B cell (primary cell): ENCODE measurements around the gene SLC22A12. TPM values are rescaled to one million over a fixed set of nuclear protein-coding genes. Genes with fewer than 3 reads are reported as not detected.

Experiments
- ATAC-seq: fragments of 200-7000 bp; cut with Tn5 transposase; one replicate; pipeline ENCODE4 v1.10.0; 2021; ENCODE audit warnings: low read depth, mild to moderate bottlenecking, moderate number of reproducible peaks, moderate library complexity
- CTCF ChIA-PET: fragments of 350-600 bp; sonication (Branson Sonifier 250); formaldehyde crosslinking; loops from one replicate; lab custom pipeline; 2021; ENCODE audit warnings: antibody characterized with exemption, inconsistent platforms; lab: Charles Lee
- POLR2A ChIA-PET: fragments of 350-600 bp; sonication (Branson Sonifier 250); formaldehyde crosslinking; loops from one replicate; lab custom pipeline; 2021; ENCODE audit warnings: antibody characterized with exemption; lab: Charles Lee
- DNase-seq: peaks from one replicate; pipeline ENCODE4 v3.0.0; 2013
- H2AFZ ChIP-seq: 2 replicates; pipeline ENCODE4 v1.6.1; 2012; ENCODE audit warnings: mild to moderate bottlenecking, low read depth, low read length; ENCODE audit not compliant: insufficient read depth, poor library complexity, severe bottlenecking
- H3K27ac ChIP-seq, 2 donors: 1 replicate in 1 of 2; 2 replicates in 1 of 2; pipeline ENCODE4 v1.5.1; 2012 to 2013; ENCODE audit warnings: low read length in 2 of 2, mild to moderate bottlenecking in 2 of 2, moderate library complexity in 1 of 2
- H3K27me3 ChIP-seq, 4 experiments: fragments of 200-600 bp in 1 of 4; sonication (generic) in 1 of 4; replicated peaks in 1 of 4; 1 replicate in 2 of 4; 2 replicates in 2 of 4; pipeline versions ENCODE4 v1.6.1 to v1.7.0; 2013 to 2016; ENCODE audit warnings: low read length in 3 of 4, mild to moderate bottlenecking in 2 of 4, mixed read lengths in 1 of 4, moderate library complexity in 1 of 4; ENCODE audit not compliant: insufficient read depth in 4 of 4, control insufficient read depth in 3 of 4; ENCODE audit errors: control extremely low read depth in 1 of 4
- H3K36me3 ChIP-seq, 2 experiments: replicated peaks in 1 of 2; 1 replicate in 1 of 2; 2 replicates in 1 of 2; pipeline versions ENCODE4 v1.6.1 to v1.7.1; 2013; ENCODE audit warnings: low read length in 1 of 2; ENCODE audit not compliant: insufficient read depth in 2 of 2, control insufficient read depth in 1 of 2; ENCODE audit errors: control extremely low read depth in 1 of 2, extremely low read depth in 1 of 2
- H3K4me1 ChIP-seq, 2 donors: fragments of 200-600 bp in 1 of 2; sonication (generic) in 1 of 2; 1 replicate in 1 of 2; 2 replicates in 1 of 2; pipeline versions ENCODE4 v1.5.1 to v1.6.1; 2013 to 2017; ENCODE audit warnings: low read length in 2 of 2; ENCODE audit not compliant: control insufficient read depth in 2 of 2, insufficient read depth in 2 of 2
- H3K4me2 ChIP-seq: replicated peaks from 2 replicates; pipeline ENCODE3; 2012; ENCODE audit warnings: mild to moderate bottlenecking, low read depth, low read length; ENCODE audit not compliant: poor library complexity, severe bottlenecking
- H3K4me3 ChIP-seq, 5 experiments: fragments of 200-600 bp in 1 of 5; sonication (generic) in 1 of 5; 1 replicate in 3 of 5; 2 replicates in 2 of 5; pipeline versions ENCODE4 v1.5.1 to v1.7.0; 2011 to 2016; ENCODE audit warnings: low read length in 4 of 5, mild to moderate bottlenecking in 4 of 5, low read depth in 2 of 5, control low read depth in 1 of 5, moderate library complexity in 1 of 5; ENCODE audit not compliant: insufficient read depth in 1 of 5; ENCODE audit errors: control extremely low read depth in 1 of 5, extremely low read depth in 1 of 5
- H3K79me2 ChIP-seq: fragments of 200-600 bp; sonication (generic); one replicate; pipeline ENCODE4 v1.6.0; 2016; ENCODE audit warnings: low read length; ENCODE audit not compliant: control insufficient read depth, insufficient read depth
- H3K9ac ChIP-seq: fragments of 200-600 bp; sonication (generic); 2 replicates; pipeline ENCODE4 v1.6.1; 2017; ENCODE audit warnings: mild to moderate bottlenecking, low read length, moderate library complexity
- H3K9me3 ChIP-seq, 3 donors: one replicate each; pipeline versions ENCODE4 v1.6.1 to v1.7.1; 2013; ENCODE audit warnings: low read length in 2 of 3; ENCODE audit not compliant: control insufficient read depth in 2 of 3, insufficient read depth in 1 of 3; ENCODE audit errors: control extremely low read depth in 1 of 3
- H4K20me1 ChIP-seq: 2 replicates; pipeline ENCODE4 v1.6.0; 2012; ENCODE audit warnings: mild to moderate bottlenecking, low read length; ENCODE audit not compliant: insufficient read depth, control insufficient read depth, poor library complexity, severe bottlenecking
- H3K27ac Mint-ChIP-seq: one replicate; pipeline ENCODE4 v1.8.0; 2021; ENCODE audit warnings: mixed read lengths
- H3K27me3 Mint-ChIP-seq: one replicate; pipeline ENCODE4 v1.8.0; 2021; ENCODE audit warnings: mixed read lengths
- H3K4me1 Mint-ChIP-seq: one replicate; pipeline ENCODE4 v1.8.0; 2021; ENCODE audit warnings: mixed read lengths
- H3K4me3 Mint-ChIP-seq: one replicate; pipeline ENCODE4 v1.8.0; 2021; ENCODE audit warnings: mixed read lengths
- H3K9me3 Mint-ChIP-seq: one replicate; pipeline ENCODE4 v1.8.0; 2022; ENCODE audit warnings: mixed read lengths; ENCODE audit not compliant: insufficient read depth
- EZH2 ChIP-seq: IDR thresholded peaks from 2 replicates; pipeline ENCODE4 v1.6.1; 2012; ENCODE audit warnings: borderline replicate concordance, low read depth, mild to moderate bottlenecking, moderate library complexity, low read length; ENCODE audit not compliant: insufficient read depth, poor library complexity, severe bottlenecking
- WGBS: methylation state at CpG from one replicate; pipeline ENCODE4 v1.1.5; 2013; ENCODE audit warnings: missing lambda C conversion rate; ENCODE audit not compliant: insufficient coverage; 5-methylcytosine and 5-hydroxymethylcytosine counted together
- intact Hi-C: fragments of 100-400 bp; cut with micrococcal nuclease; formaldehyde crosslinking; loops from one replicate; pipeline ENCODE4 v1.10.0; 2022
- polyA plus RNA-seq: library from polyadenylated mRNA; depleted of rRNA; stranded (reverse); fragments of >200 nt; gene quantifications from 2 replicates; pipeline ENCODE4 v1.2.3, GENCODE V29; 2012
- total RNA-seq, 2 donors: library from RNA; stranded (reverse); fragments of 120-200 nt in 1 of 2; gene quantifications; 1 replicate in 1 of 2; 2 replicates in 1 of 2; pipeline versions ENCODE4 v1.2.3 to v1.2.4, GENCODE V29; 2013 to 2022
- TF ChIP-seq, protein P1 (sequence below): fragments of 200-600 bp; IDR thresholded peaks from one replicate; pipeline ENCODE4 v1.8.0; 2022; ENCODE audit warnings: antibody characterized with exemption, mild to moderate bottlenecking

The SLC22A12 gene
- total and polyA plus RNA-seq, 2 donors (not counting 1 experiment from before 2014, with no cell fraction given): not detected

DNA sequence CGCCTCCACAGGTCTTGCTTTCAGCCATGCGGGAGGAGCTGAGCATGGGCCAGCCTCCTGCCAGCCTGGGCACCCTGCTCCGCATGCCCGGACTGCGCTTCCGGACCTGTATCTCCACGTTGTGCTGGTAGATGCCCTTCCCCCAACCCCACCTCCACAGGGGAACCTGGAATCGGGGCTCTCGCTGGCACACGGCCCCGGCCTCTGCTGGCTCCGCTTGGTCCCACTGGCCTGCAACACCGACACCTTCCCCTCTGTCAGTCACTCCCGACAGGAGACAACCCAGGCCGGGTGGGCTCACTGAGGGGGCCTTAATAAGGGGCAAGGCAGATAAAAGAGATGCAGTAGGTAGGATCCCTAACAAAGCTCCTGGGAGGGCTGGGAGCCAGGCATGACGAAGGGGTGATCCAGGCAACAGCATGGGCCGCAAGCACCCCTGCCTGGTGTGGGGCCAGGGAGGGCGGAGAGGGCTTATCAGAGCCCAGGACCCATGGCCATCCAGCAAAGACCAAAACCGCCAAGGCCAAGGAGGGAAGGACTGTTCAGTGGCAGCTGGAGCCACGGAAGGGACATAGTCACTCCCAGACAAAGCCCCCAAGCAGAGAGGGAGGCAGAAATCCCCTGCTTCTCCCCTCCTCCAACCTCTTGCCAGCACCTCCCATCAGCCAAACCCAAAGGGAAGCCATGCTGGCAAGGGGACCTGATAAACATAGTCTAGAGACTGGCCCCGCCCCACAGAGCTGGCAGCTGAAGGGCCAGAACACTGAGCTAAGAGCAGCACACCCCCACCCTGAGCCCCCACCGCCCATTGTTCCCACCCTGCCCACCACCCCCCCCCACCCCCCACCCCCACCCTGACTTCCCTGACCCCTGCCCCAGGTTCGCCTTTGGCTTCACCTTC is 8.0 kb downstream of the SLC22A12 start:
- Mint-ChIP-seq H3K9me3 (no peaks in the 10 kb centered on the region), H3K27ac (no peak overlapping the region), H3K27me3 (no peaks in the 10 kb centered on the region), H3K4me3 (no peak overlapping the region), H3K4me1 (no peaks in the 10 kb centered on the region)
- TF ChIP-seq, protein P1, sequence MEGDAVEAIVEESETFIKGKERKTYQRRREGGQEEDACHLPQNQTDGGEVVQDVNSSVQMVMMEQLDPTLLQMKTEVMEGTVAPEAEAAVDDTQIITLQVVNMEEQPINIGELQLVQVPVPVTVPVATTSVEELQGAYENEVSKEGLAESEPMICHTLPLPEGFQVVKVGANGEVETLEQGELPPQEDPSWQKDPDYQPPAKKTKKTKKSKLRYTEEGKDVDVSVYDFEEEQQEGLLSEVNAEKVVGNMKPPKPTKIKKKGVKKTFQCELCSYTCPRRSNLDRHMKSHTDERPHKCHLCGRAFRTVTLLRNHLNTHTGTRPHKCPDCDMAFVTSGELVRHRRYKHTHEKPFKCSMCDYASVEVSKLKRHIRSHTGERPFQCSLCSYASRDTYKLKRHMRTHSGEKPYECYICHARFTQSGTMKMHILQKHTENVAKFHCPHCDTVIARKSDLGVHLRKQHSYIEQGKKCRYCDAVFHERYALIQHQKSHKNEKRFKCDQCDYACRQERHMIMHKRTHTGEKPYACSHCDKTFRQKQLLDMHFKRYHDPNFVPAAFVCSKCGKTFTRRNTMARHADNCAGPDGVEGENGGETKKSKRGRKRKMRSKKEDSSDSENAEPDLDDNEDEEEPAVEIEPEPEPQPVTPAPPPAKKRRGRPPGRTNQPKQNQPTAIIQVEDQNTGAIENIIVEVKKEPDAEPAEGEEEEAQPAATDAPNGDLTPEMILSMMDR: no peak
- TF ChIP-seq EZH2: no peak
- WGBS: 93% methylated on average over 19 of the region's 23 CpGs
- Histone ChIP-seq H3K4me1 (no peaks in the 10 kb centered on the region), H3K79me2 (no peaks in the 10 kb centered on the region), H3K27ac (no peak overlapping the region), H3K9me3 (peaks cover 0 to 8% (median 0%) of the 10 kb centered on the region in 3 donors), H3K4me3 (no peak overlapping the region), H4K20me1 (no peaks in the 10 kb centered on the region), H3K9ac (no peak overlapping the region), H3K36me3 (no peaks in the 10 kb centered on the region), H3K27me3 (peaks cover 0 to 9% (median 0%) of the 10 kb centered on the region in 4 experiments), H2AFZ (no peak overlapping the region), H3K4me2 (no peak overlapping the region)
- ChIA-PET POLR2A (interaction anchor here (0.6 kb wide), 1 partner anchor 555 kb away, joined by 4 read pairs; no protein-coding TSS in a partner anchor), CTCF (no interaction called here)
- ATAC-seq (no peak), DNase-seq (no peak)
- intact Hi-C loops: no loop called here

DNA sequence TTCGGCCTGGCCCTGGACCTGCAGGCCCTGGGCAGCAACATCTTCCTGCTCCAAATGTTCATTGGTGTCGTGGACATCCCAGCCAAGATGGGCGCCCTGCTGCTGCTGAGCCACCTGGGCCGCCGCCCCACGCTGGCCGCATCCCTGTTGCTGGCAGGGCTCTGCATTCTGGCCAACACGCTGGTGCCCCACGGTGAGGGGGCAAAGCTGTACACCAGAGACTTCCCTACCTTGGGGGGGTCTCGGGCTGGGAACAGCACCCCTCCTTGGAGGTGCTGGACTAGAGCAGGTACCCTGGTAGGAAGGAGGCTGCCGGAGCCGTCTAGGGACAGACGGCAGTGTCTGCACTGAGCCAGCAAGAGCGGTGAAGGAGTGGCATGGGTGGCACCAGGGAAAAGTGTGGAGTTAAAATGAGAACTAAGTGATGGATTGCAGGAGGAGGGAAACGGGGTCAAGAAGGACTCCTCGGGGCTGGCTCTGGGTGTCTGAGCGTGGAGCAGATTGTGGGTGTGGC is 8.7 kb downstream of the SLC22A12 start:
- Mint-ChIP-seq H3K27ac (no peak overlapping the region), H3K9me3 (no peaks in the 10 kb centered on the region), H3K4me3 (no peak overlapping the region), H3K27me3 (peaks cover 3% of the 10 kb centered on the region), H3K4me1 (no peaks in the 10 kb centered on the region)
- Histone ChIP-seq H3K9me3 (peaks cover 0 to 8% (median 0%) of the 10 kb centered on the region in 3 donors), H3K27ac (no peak overlapping the region), H3K4me3 (no peak overlapping the region), H3K4me1 (no peaks in the 10 kb centered on the region), H3K9ac (no peak overlapping the region), H3K79me2 (no peaks in the 10 kb centered on the region), H3K36me3 (no peaks in the 10 kb centered on the region), H2AFZ (no peak overlapping the region), H3K4me2 (no peak overlapping the region), H3K27me3 (peaks cover 0 to 9% (median 0%) of the 10 kb centered on the region in 4 experiments), H4K20me1 (no peaks in the 10 kb centered on the region)
- ATAC-seq: no peak
- DNase-seq: no peak
- TF ChIP-seq EZH2: no peak
- TF ChIP-seq, protein P1: no peak
- CTCF ChIA-PET: no interaction called here
- POLR2A ChIA-PET: no interaction called here
- WGBS: 93% methylated on average over 17 of the region's 17 CpGs
- intact Hi-C loops: no loop called here
